H1 (cell line): ENCODE data around the gene EML1.

ENCODE experiments used
- ATF2 ChIP-seq: IDR thresholded peaks from 2 replicates; pipeline ENCODE4 v1.6.1; 2012; ENCODE audit warnings: low read length, inconsistent platforms
- CEBPB ChIP-seq: IDR thresholded peaks from 2 replicates; pipeline ENCODE4 v1.6.1; 2012; ENCODE audit warnings: low read depth, low read length
- CREB1 ChIP-seq: IDR thresholded peaks from 2 replicates; pipeline ENCODE4 v1.6.1; 2012; ENCODE audit warnings: inconsistent platforms
- CTCF ChIP-seq, 3 experiments: IDR thresholded peaks; 1 replicate in 2 of 3; 2 replicates in 1 of 3; pipeline versions ENCODE4 v1.5.1 to v1.6.1; 2011; ENCODE audit warnings: low read length in 3 of 3, mild to moderate bottlenecking in 3 of 3, inconsistent platforms in 2 of 3, low read depth in 1 of 3, moderate library complexity in 1 of 3; ENCODE audit not compliant: insufficient read depth in 1 of 3; ENCODE audit errors: control extremely low read depth in 1 of 3
- GTF2F1 ChIP-seq: IDR thresholded peaks from 2 replicates; pipeline ENCODE4 v1.6.1; 2012; ENCODE audit warnings: low read depth, low read length, improper control_type of control experiment, borderline replicate concordance
- HDAC6 ChIP-seq: IDR thresholded peaks from one replicate; pipeline ENCODE4 v1.7.1; 2012; ENCODE audit warnings: low read depth, mild to moderate bottlenecking, inconsistent platforms, low read length, moderate library complexity
- JUN ChIP-seq: IDR thresholded peaks from 2 replicates; pipeline ENCODE4 v1.6.1; 2011; ENCODE audit warnings: low read depth, mild to moderate bottlenecking, improper control_type of control experiment, low read length
- MAFK ChIP-seq: IDR thresholded peaks from 2 replicates; pipeline ENCODE4 v1.6.1; 2012; ENCODE audit warnings: low read depth, mild to moderate bottlenecking, improper control_type of control experiment, low read length
- MAX ChIP-seq: IDR thresholded peaks from 2 replicates; pipeline ENCODE4 v1.6.1; 2012; ENCODE audit warnings: inconsistent platforms
- POLR2A ChIP-seq, 2 experiments: IDR thresholded peaks; 1 replicate in 1 of 2; 2 replicates in 1 of 2; pipeline ENCODE4 v1.6.1; 2011; ENCODE audit warnings: low read depth in 2 of 2, low read length in 2 of 2, mild to moderate bottlenecking in 2 of 2; ENCODE audit errors: control extremely low read depth in 1 of 2
- POLR2AphosphoS5 ChIP-seq: IDR thresholded peaks from 2 replicates; pipeline ENCODE4 v1.6.1; 2011; ENCODE audit warnings: low read depth, low read length
- RNF2 ChIP-seq: fragments of 200-900, 300-1000 bp; sonication (generic); IDR thresholded peaks from 2 replicates; pipeline ENCODE4 v1.7.1; 2016; ENCODE audit warnings: borderline replicate concordance, low read depth, mild to moderate bottlenecking, antibody characterized with exemption, low read length; ENCODE audit not compliant: poor library complexity, severe bottlenecking; ENCODE audit errors: missing control alignments
- SAP30 ChIP-seq: fragments of 300-600 bp; sonication (generic); IDR thresholded peaks from 2 replicates; pipeline ENCODE4 v1.7.1; 2012; ENCODE audit warnings: low read length, moderate library complexity, mild to moderate bottlenecking, inconsistent platforms; ENCODE audit not compliant: insufficient read depth, insufficient replicate concordance

GRCh38 chr14:99792551-99793212 lies 531 bp upstream of the EML1 start:
- TF ChIP-seq CTCF (IDR thresholded peaks at IDR 0.05; ENCODE audit: control extremely low read depth in 1 of 3, insufficient read depth in 1 of 3, low read depth in 1 of 3, low read length in 3 of 3): no peak
- TF ChIP-seq POLR2A (IDR thresholded peaks at IDR 0.05; ENCODE audit: control extremely low read depth in 1 of 2, low read depth in 2 of 2, low read length in 2 of 2): no peak; a peak in 1 of 3 replicates
- TF ChIP-seq RNF2: no peak
- TF ChIP-seq MAX: no peak
- TF ChIP-seq POLR2AphosphoS5: no peak
- no peak for TF ChIP-seq ATF2
- no peak for TF ChIP-seq SAP30
- no peak for TF ChIP-seq GTF2F1
- TF ChIP-seq HDAC6: no peak
- TF ChIP-seq JUN: no peak
- no peak for TF ChIP-seq CEBPB
- TF ChIP-seq MAFK: no peak
- TF ChIP-seq CREB1: no peak
